K562 (cell line): ENCODE measurements around the gene PLA2R1. TPM values are rescaled to one million over a fixed set of nuclear protein-coding genes. Genes with fewer than 3 reads are reported as not detected.

Experiments used
- ATAC-seq: fragments of 200-7000 bp; cut with Tn5 transposase; 3 replicates; pipeline ENCODE4 v1.9.1; 2020; ENCODE audit warnings: moderate library complexity
- BruUV-seq: library from RNA; stranded (reverse); fragments of 400-500 nt; replicated peaks from 2 replicates; lab custom pipeline; 2021; lab: Mats Ljungman, UMichigan
- CTCF ChIA-PET: fragments of 300-600 bp; formaldehyde crosslinking; extraction: SDS; loops from one replicate; lab custom pipeline; 2021; ENCODE audit warnings: low intra/inter-chr PET ratio; lab: Yijun Ruan, JAX
- POLR2A ChIA-PET: fragments of 300-600, 350-650 bp; sonication (Branson Sonifier 250); formaldehyde crosslinking; extraction: SDS; loops from one replicate; lab custom pipeline; 2021; ENCODE audit warnings: antibody characterized with exemption, inconsistent platforms; lab: Yijun Ruan, JAX
- DNase-seq, 4 experiments: peaks; one replicate each; pipeline versions ENCODE4 v3.0.0 to v3.0.0-alpha.2; 2011 to 2018; ENCODE audit warnings: low spot score in 3 of 4, mixed read lengths in 3 of 4; ENCODE audit errors: extremely low read depth in 1 of 4
- FAIRE-seq: peaks from 2 replicates; lab custom pipeline; 2011; peaks lifted over from hg19 to GRCh38; lab: Jason Lieb, UNC
- H2AFZ ChIP-seq: 2 replicates; pipeline ENCODE4 v1.6.0; 2011; ENCODE audit warnings: low read depth, low read length, control low read depth, inconsistent platforms
- H3K27ac ChIP-seq: fragments of 200-600 bp; 3 replicates; pipeline ENCODE4 v1.8.0; 2011; ENCODE audit warnings: low read depth, mild to moderate bottlenecking, control low read depth, inconsistent platforms, low read length, moderate library complexity, mixed read lengths; ENCODE audit errors: extremely low read depth
- H3K27me3 ChIP-seq, 2 experiments: fragments of 300-600 bp in 1 of 2; 2 replicates in 1 of 2; 3 replicates in 1 of 2; pipeline versions ENCODE4 v1.6.0 to v1.8.0; 2011; ENCODE audit warnings: inconsistent platforms in 2 of 2, low read length in 2 of 2, mild to moderate bottlenecking in 1 of 2, mixed read lengths in 1 of 2, moderate library complexity in 1 of 2; ENCODE audit not compliant: control insufficient read depth in 2 of 2, insufficient read depth in 2 of 2
- H3K36me3 ChIP-seq: fragments of 300-600 bp; 3 replicates; pipeline ENCODE4 v1.8.0; 2011; ENCODE audit warnings: mild to moderate bottlenecking, low read length, inconsistent platforms; ENCODE audit not compliant: control insufficient read depth, insufficient read depth
- H3K4me1 ChIP-seq, 2 experiments: fragments of 200-600 bp in 1 of 2; replicated peaks in 1 of 2; 2 replicates in 1 of 2; 3 replicates in 1 of 2; pipeline versions ENCODE4 v1.5.1 to v1.8.0; 2011; ENCODE audit warnings: inconsistent platforms in 2 of 2, low read length in 2 of 2, mild to moderate bottlenecking in 1 of 2, mixed read lengths in 1 of 2, moderate library complexity in 1 of 2; ENCODE audit not compliant: control insufficient read depth in 2 of 2, insufficient read depth in 2 of 2
- H3K4me2 ChIP-seq: 2 replicates; pipeline ENCODE4 v1.6.1; 2011; ENCODE audit warnings: low read length, control low read depth, inconsistent platforms, mixed read lengths; ENCODE audit not compliant: insufficient read depth
- H3K4me3 ChIP-seq: fragments of 200-600 bp; sonication (generic), shearing (Covaris generic); 2 replicates; pipeline ENCODE4 v1.5.1; 2016; ENCODE audit warnings: control low read depth, inconsistent platforms
- H3K79me2 ChIP-seq: fragments of 200-600 bp; 3 replicates; pipeline ENCODE4 v1.8.0; 2011; ENCODE audit warnings: low read length, inconsistent platforms; ENCODE audit not compliant: control insufficient read depth, insufficient read depth
- H3K9ac ChIP-seq, 2 experiments: 2 replicates each; pipeline versions ENCODE4 v1.6.0 to v1.6.1; 2011; ENCODE audit warnings: low read depth in 2 of 2, low read length in 2 of 2, control low read depth in 1 of 2, inconsistent platforms in 1 of 2, mild to moderate bottlenecking in 1 of 2, mixed read lengths in 1 of 2; ENCODE audit not compliant: insufficient read depth in 1 of 2
- H3K9me1 ChIP-seq: one replicate; pipeline ENCODE4 v1.6.0; 2011; ENCODE audit warnings: inconsistent platforms, mild to moderate bottlenecking, low read length, moderate library complexity; ENCODE audit not compliant: control insufficient read depth, insufficient read depth
- H3K9me3 ChIP-seq: replicated peaks from 2 replicates; pipeline ENCODE4 v1.5.1; 2011; ENCODE audit warnings: low read depth, low read length, inconsistent platforms; ENCODE audit not compliant: control insufficient read depth, insufficient read depth
- H4K20me1 ChIP-seq: replicated peaks from 2 replicates; pipeline ENCODE4 v1.6.1; 2011; ENCODE audit warnings: low read length, inconsistent platforms, mixed read lengths; ENCODE audit not compliant: control insufficient read depth, insufficient read depth
- E2F3 ChIP-seq: fragments of 250-450 bp; sonication (Bioruptor Pico); IDR thresholded peaks from 2 replicates; pipeline ENCODE4 v1.4.0; 2020; ENCODE audit warnings: mild to moderate bottlenecking
- ETS2 ChIP-seq: IDR thresholded peaks from 2 replicates; pipeline ENCODE4 v1.6.1; 2016; ENCODE audit warnings: borderline replicate concordance, missing genetic modification characterization, mild to moderate bottlenecking, moderate library complexity, missing compliant biosample characterization; ENCODE audit not compliant: poor library complexity, severe bottlenecking
- ETV1 ChIP-seq: fragments of 450-650 bp; conservative IDR thresholded peaks from 2 replicates; pipeline ENCODE4 v1.6.1; 2016; ENCODE audit warnings: missing genetic modification characterization, control low read depth, low read depth, missing compliant biosample characterization
- GTF2E2 ChIP-seq: fragments of 200-800 bp; sonication (Bioruptor generic); IDR thresholded peaks from 2 replicates; pipeline ENCODE4 v1.6.1; 2016; ENCODE audit warnings: missing genetic modification characterization, missing compliant biosample characterization
- KLF13 ChIP-seq: fragments of 450-650 bp; IDR thresholded peaks from 2 replicates; pipeline ENCODE4 v1.6.1; 2016; ENCODE audit warnings: missing genetic modification characterization, low read depth, mild to moderate bottlenecking, missing compliant biosample characterization, moderate library complexity, borderline replicate concordance
- POLR2AphosphoS5 ChIP-seq: IDR thresholded peaks from 2 replicates; pipeline ENCODE4 v1.6.1; 2011; ENCODE audit warnings: mild to moderate bottlenecking, low read depth, low read length, moderate library complexity; ENCODE audit not compliant: control insufficient read depth, insufficient read depth
- PPARD ChIP-seq: fragments of 250-450 bp; sonication (Bioruptor Pico); IDR thresholded peaks from 2 replicates; pipeline ENCODE4 v1.8.0; 2022; ENCODE audit warnings: inconsistent platforms, mild to moderate bottlenecking, moderate library complexity
- RB1 ChIP-seq: fragments of 450-650 bp; IDR thresholded peaks from 2 replicates; pipeline ENCODE4 v1.6.1; 2017; ENCODE audit warnings: low read depth, mild to moderate bottlenecking
- U2AF1 ChIP-seq: fragments of 200-400 bp; formaldehyde crosslinking; optimal IDR thresholded peaks from 2 replicates; pipeline ENCODE3; 2017; ENCODE audit warnings: mild to moderate bottlenecking, low read depth, low read length, moderate library complexity
- ZC3H4 ChIP-seq: sonication (generic); formaldehyde crosslinking; IDR thresholded peaks from 2 replicates; pipeline ENCODE4 v1.9.0; 2021; ENCODE audit warnings: missing genetic modification reagents, borderline replicate concordance
- ZNF212 ChIP-seq: fragments of 450-650 bp; formaldehyde crosslinking; IDR thresholded peaks from 2 replicates; pipeline ENCODE4 v1.4.0; 2020; ENCODE audit warnings: mild to moderate bottlenecking
- ZNF224 ChIP-seq: sonication (generic); formaldehyde crosslinking; IDR thresholded peaks from 2 replicates; pipeline ENCODE4 v1.8.0; 2022; ENCODE audit warnings: mild to moderate bottlenecking, missing genetic modification reagents
- ZSCAN29 ChIP-seq: fragments of 450-650 bp; IDR thresholded peaks from 2 replicates; pipeline ENCODE4 v1.6.1; 2017
- ZZZ3 ChIP-seq: fragments of 450-650 bp; IDR thresholded peaks from 2 replicates; pipeline ENCODE4 v1.6.1; 2016; ENCODE audit warnings: antibody characterized with exemption, mild to moderate bottlenecking, moderate library complexity
- WGBS: fragments of 100-300 bp; shearing (Covaris generic); methylation state at CpG from one replicate; pipeline ENCODE4 v1.1.6; 2016; ENCODE audit warnings: low coverage, mixed read lengths; ENCODE audit not compliant: insufficient coverage; ENCODE audit errors: missing lambda C conversion rate; 5-methylcytosine and 5-hydroxymethylcytosine counted together
- in situ Hi-C: fragments of 300-500 bp; cut with MboI; formaldehyde crosslinking; loops from 4 replicates; pipeline ENCODE4 v1.15.0; 2018; ENCODE audit warnings: inconsistent platforms, mixed read lengths
- intact Hi-C: fragments of 100-400 bp; cut with micrococcal nuclease; formaldehyde crosslinking; loops from 2 replicates; pipeline ENCODE4 v1.14.2; 2022
- polyA plus RNA-seq, 8 experiments: library from polyadenylated mRNA; depleted of rRNA in 4 of 8; stranded (reverse) in 5 of 8; unstranded in 3 of 8; fragments of >200 nt; fragmentation: Nextera tagmentation in 2 of 8; fragmentation: Illumina TruSeq in 1 of 8; extraction: Ambion mirVana in 2 of 8; extraction: Trizol in 1 of 8; gene quantifications; 2 replicates each; pipeline versions ENCODE4 v1.2.1 to v1.2.3, GENCODE V29; 2011 to 2014; ENCODE audit warnings: inconsistent platforms in 1 of 8, missing spikeins in 1 of 8
- total RNA-seq, 7 experiments: library from RNA; depleted of rRNA in 6 of 7; stranded (reverse); fragments of >200 nt in 6 of 7; fragmentation: Illumina TruSeq in 2 of 7; extraction: Trizol in 2 of 7; gene quantifications; 2 replicates each; pipeline versions ENCODE4 v1.2.1 to v1.2.3, GENCODE V29; 2011 to 2021; ENCODE audit warnings: low replicate concordance in 1 of 7
- TF ChIP-seq, protein P1 (sequence below): sonication (generic); formaldehyde crosslinking; IDR thresholded peaks from 2 replicates; pipeline ENCODE4 v1.8.1; 2023; ENCODE audit warnings: mild to moderate bottlenecking, missing genetic modification reagents
- TF ChIP-seq, protein P2 (sequence below): sonication (generic); formaldehyde crosslinking; IDR thresholded peaks from 2 replicates; pipeline ENCODE4 v1.5.0; 2020; ENCODE audit warnings: missing genetic modification reagents

The PLA2R1 gene
- total and polyA plus RNA-seq, 9 of the 15 experiments (the other 6 are each of a cell fraction or from before 2014, with no cell fraction given), result not detected

DNA sequence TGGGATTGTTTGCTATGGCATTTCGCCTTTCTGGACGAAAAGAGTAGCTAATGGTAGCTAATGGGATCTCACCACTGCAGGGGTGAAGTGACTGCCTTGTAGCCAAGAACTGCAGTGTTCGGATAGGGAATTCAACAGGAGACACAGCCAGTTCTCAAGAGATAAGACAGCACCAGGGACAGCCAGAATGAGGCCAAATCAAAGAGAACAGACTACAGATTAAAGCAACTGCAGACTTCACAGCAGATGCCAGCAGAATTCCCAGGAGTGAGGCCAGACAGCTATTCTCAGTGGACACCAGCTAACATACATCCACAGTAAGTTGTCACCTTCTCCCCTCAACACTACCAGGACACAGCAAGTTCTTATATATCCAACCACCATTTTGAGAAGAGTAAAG is 124.0 kb downstream of the PLA2R1 start:
- H3K4me2 ChIP-seq, result no peak overlapping the region
- POLR2A ChIA-PET, result interaction anchor here (1.0 kb wide), 1 partner anchor 14 kb away, joined by 3 read pairs; no protein-coding TSS in a partner anchor
- no peak overlapping the region for H2AFZ ChIP-seq
- H3K27ac ChIP-seq, result no peak overlapping the region
- H4K20me1 ChIP-seq, result no peaks in the 10 kb centered on the region
- no peak overlapping the region for H3K4me3 ChIP-seq
- no peaks in the 10 kb centered on the region for H3K27me3 ChIP-seq
- CTCF ChIA-PET, result no interaction called here
- intact Hi-C loops, result no loop called here
- 2% methylated on average over 3 of the region's 3 CpGs for WGBS
- H3K36me3 ChIP-seq, result no peaks in the 10 kb centered on the region
- no peak overlapping the region for H3K9ac ChIP-seq
- no peaks in the 10 kb centered on the region; the same call in 1 of the 2 replicates for H3K9me3 ChIP-seq
- ATAC-seq, result no peak
- TF ChIP-seq, protein P1, sequence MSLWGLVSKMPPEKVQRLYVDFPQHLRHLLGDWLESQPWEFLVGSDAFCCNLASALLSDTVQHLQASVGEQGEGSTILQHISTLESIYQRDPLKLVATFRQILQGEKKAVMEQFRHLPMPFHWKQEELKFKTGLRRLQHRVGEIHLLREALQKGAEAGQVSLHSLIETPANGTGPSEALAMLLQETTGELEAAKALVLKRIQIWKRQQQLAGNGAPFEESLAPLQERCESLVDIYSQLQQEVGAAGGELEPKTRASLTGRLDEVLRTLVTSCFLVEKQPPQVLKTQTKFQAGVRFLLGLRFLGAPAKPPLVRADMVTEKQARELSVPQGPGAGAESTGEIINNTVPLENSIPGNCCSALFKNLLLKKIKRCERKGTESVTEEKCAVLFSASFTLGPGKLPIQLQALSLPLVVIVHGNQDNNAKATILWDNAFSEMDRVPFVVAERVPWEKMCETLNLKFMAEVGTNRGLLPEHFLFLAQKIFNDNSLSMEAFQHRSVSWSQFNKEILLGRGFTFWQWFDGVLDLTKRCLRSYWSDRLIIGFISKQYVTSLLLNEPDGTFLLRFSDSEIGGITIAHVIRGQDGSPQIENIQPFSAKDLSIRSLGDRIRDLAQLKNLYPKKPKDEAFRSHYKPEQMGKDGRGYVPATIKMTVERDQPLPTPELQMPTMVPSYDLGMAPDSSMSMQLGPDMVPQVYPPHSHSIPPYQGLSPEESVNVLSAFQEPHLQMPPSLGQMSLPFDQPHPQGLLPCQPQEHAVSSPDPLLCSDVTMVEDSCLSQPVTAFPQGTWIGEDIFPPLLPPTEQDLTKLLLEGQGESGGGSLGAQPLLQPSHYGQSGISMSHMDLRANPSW (CRISPR knock-in tag), result no peak
- TF ChIP-seq ETV1 (tag), result no peak
- TF ChIP-seq ZNF224 (CRISPR knock-in tag), result no peak
- TF ChIP-seq U2AF1, result no peak
- TF ChIP-seq GTF2E2 (tag), result no peak
- TF ChIP-seq E2F3 (CRISPR knock-in tag), result no peak
- no peak for TF ChIP-seq ZC3H4 (CRISPR knock-in tag)
- no peak for TF ChIP-seq KLF13
- TF ChIP-seq POLR2AphosphoS5, result no peak
- TF ChIP-seq RB1, result no peak
- TF ChIP-seq ZSCAN29, result no peak
- no peak for TF ChIP-seq ZNF212 (CRISPR knock-in tag)
- no peak for TF ChIP-seq ETS2 (tag)
- TF ChIP-seq, protein P2, sequence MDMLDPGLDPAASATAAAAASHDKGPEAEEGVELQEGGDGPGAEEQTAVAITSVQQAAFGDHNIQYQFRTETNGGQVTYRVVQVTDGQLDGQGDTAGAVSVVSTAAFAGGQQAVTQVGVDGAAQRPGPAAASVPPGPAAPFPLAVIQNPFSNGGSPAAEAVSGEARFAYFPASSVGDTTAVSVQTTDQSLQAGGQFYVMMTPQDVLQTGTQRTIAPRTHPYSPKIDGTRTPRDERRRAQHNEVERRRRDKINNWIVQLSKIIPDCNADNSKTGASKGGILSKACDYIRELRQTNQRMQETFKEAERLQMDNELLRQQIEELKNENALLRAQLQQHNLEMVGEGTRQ (CRISPR knock-in tag), result no peak
- no peak for TF ChIP-seq PPARD (CRISPR knock-in tag)
- TF ChIP-seq ZZZ3, result no peak
- BruUV-seq, result no TSS peak
- no peaks in the 10 kb centered on the region for H3K79me2 ChIP-seq
- FAIRE-seq, result no peak
- in situ Hi-C loops, result no loop called here
- H3K9me1 ChIP-seq, result no peaks in the 10 kb centered on the region
- DNase-seq, result no peak
- no peaks in the 10 kb centered on the region for H3K4me1 ChIP-seq
